ENCODE data around the gene ZNF576. TPM values are rescaled to one million over a fixed set of nuclear protein-coding genes. Genes with fewer than 3 reads are reported as not detected.
A peak's percentile ranks its signal among the peaks of the same experiment; 100 is the strongest.

Gene ZNF576
- total RNA-seq, 1 experiment from 2014 or later, result 18.4 TPM

DNA sequence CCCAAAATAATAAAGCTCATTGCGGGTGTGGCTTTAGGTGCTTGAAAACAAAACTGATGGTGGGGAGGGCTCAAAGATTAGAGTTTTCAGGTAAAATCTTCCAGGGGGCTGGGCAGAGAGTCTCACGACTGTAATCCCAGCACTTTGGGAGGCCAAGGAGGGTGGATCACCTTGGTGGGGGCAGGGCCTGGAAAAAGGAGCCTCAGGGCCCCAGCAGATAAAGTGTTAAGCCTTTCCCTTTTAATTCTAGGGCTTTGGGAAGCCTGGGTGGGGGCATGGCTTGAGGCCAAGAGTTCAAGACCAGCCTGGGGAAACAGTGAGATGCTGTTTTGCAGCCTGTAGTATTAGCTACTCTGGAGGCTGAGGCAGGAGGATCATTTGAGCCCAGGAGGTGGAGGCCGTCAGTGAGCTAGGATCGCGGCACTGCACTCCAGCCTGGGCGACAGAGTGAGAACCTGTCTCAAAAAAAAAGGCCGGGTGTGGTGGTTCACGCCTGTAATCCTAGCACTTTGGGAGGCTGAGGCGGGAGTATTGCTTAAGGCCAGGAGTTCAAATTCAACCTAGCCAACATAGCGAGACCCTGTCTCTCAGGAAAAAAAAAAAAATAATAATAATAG is 2.2 kb upstream of the ZNF576 start:
- no peaks in the 10 kb centered on the region for H3K27me3 Mint-ChIP-seq (ENCODE audit: insufficient read depth, unreplicated experiment)
- no TSS peak for BruUV-seq (replicated peaks)
- no peak for DNase-seq (ENCODE audit: unreplicated experiment)
- H3K4me3 Mint-ChIP-seq (ENCODE audit: unreplicated experiment), result peak overlapping the region; percentile 99
- no peak for TF ChIP-seq CTCF (IDR thresholded peaks at IDR 0.05; ENCODE audit: unreplicated experiment)
- H3K27ac Mint-ChIP-seq (ENCODE audit: low read depth, unreplicated experiment), result no peak overlapping the region
- peaks cover 24% of the 10 kb centered on the region for H3K4me1 Mint-ChIP-seq (ENCODE audit: insufficient read depth, unreplicated experiment)
- ChIA-PET POLR2A (interaction anchor here (0.6 to 5.4 kb wide), 12 partner anchors 11 to 161 kb away, joined by 3 to 75 read pairs (median 5); partner anchors contain the start of genes ETHE1, PINLYP, PLAUR and SMG9), CTCF (interaction anchor here (0.6 to 2.1 kb wide), 30 partner anchors 10 to 200 kb away, joined by 3 to 13 read pairs (median 4); partner anchors contain the start of genes PINLYP and XRCC1)
- H3K36me3 Mint-ChIP-seq (ENCODE audit: insufficient read depth, unreplicated experiment), result peaks cover 50% of the 10 kb centered on the region
- intact Hi-C loops (cut with micrococcal nuclease), result loop anchor here (2.0 kb wide), 1 partner anchor 147 kb away; no protein-coding TSS in a partner anchor
- H3K9me3 Mint-ChIP-seq (ENCODE audit: unreplicated experiment), result no peaks in the 10 kb centered on the region

GRCh38 chr19:43594710-43595604 is 1.4 kb upstream of the ZNF576 start:
- Mint-ChIP-seq H3K4me3 (ENCODE audit: unreplicated experiment) (peak overlapping the region; percentile 99), H3K4me1 (ENCODE audit: insufficient read depth, unreplicated experiment) (peaks cover 24% of the 10 kb centered on the region), H3K27me3 (ENCODE audit: insufficient read depth, unreplicated experiment) (no peaks in the 10 kb centered on the region), H3K36me3 (ENCODE audit: insufficient read depth, unreplicated experiment) (peaks cover 44% of the 10 kb centered on the region), H3K9me3 (ENCODE audit: unreplicated experiment) (no peaks in the 10 kb centered on the region), H3K27ac (ENCODE audit: low read depth, unreplicated experiment) (peak overlapping the region; percentile 99)
- CTCF ChIA-PET, result interaction anchor here (0.6 to 2.1 kb wide), 28 partner anchors 12 to 201 kb away, joined by 3 to 13 read pairs (median 4); partner anchors contain the start of genes PINLYP and XRCC1
- peak; percentile 57 for DNase-seq (ENCODE audit: unreplicated experiment)
- no TSS peak for BruUV-seq (replicated peaks)
- TF ChIP-seq CTCF (IDR thresholded peaks at IDR 0.05; ENCODE audit: unreplicated experiment), result peak; percentile 59
- intact Hi-C loops (cut with micrococcal nuclease), result loop anchor here (2.0 to 5.0 kb wide), 2 partner anchors 148 to 187 kb away; partner anchors contain the start of gene KCNN4
- POLR2A ChIA-PET, result interaction anchor here (0.6 to 5.4 kb wide), 23 partner anchors 11 to 164 kb away, joined by 3 to 75 read pairs (median 4); partner anchors contain the start of genes ETHE1, PINLYP, PLAUR and SMG9

GRCh38 chr19:43595605-43595998 is 793 bp upstream of the ZNF576 start:
- DNase-seq (ENCODE audit: unreplicated experiment), result no peak
- Mint-ChIP-seq H3K36me3 (ENCODE audit: insufficient read depth, unreplicated experiment) (peaks cover 46% of the 10 kb centered on the region), H3K27ac (ENCODE audit: low read depth, unreplicated experiment) (peak overlapping the region; percentile 99), H3K4me3 (ENCODE audit: unreplicated experiment) (peak overlapping the region; percentile 99), H3K27me3 (ENCODE audit: insufficient read depth, unreplicated experiment) (no peaks in the 10 kb centered on the region), H3K4me1 (ENCODE audit: insufficient read depth, unreplicated experiment) (peaks cover 24% of the 10 kb centered on the region), H3K9me3 (ENCODE audit: unreplicated experiment) (no peaks in the 10 kb centered on the region)
- TF ChIP-seq CTCF (IDR thresholded peaks at IDR 0.05; ENCODE audit: unreplicated experiment), result no peak
- TSS peak; percentile 89 for BruUV-seq (replicated peaks)
- intact Hi-C loops (cut with micrococcal nuclease), result loop anchor here (2.0 to 5.0 kb wide), 2 partner anchors 149 to 187 kb away; partner anchors contain the start of gene KCNN4
- ChIA-PET CTCF (interaction anchor here (0.6 to 2.1 kb wide), 7 partner anchors 21 to 167 kb away, joined by 3 to 13 read pairs (median 5); partner anchors contain the start of genes PINLYP and XRCC1), POLR2A (interaction anchor here (0.7 to 5.4 kb wide), 29 partner anchors 11 to 190 kb away, joined by 3 to 75 read pairs (median 5); partner anchors contain the start of genes ETHE1, PINLYP, PLAUR and XRCC1)
